NCI-H187 treated with DMSO at 0.1 percent for 48 hours (cell line): ENCODE results near the gene GSTA4.
"Not testable (repeated sequence)": the region's sequence is repeated elsewhere in the genome, so short reads cannot be mapped to it uniquely, and the experiment has no call there.

ENCODE experiments used
- DNase-seq: peaks from one replicate; lab custom pipeline; 2025; lab: John Stamatoyannopoulos, UW

GSTA4 gene

DNA sequence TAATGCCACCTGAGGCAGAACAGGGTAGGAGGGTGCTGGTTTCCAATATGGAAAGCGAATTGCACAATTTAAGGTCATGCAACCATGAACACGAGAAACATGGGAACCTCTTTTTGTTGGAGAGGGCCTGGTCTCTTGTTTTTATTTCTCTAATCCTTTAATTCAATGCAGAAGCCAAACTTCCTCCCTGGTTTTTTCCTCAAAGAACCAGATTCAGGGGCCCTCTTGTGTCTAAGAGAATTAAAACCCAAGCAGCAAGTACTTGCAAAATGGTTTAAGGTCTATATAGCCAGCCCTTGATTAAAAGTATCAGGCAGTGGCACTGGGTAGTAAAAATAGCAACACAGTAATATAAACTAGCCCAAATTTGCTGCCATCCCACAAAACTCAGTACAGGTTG is 19.5 kb downstream of the GSTA4 start:
- no peak for DNase-seq

DNA sequence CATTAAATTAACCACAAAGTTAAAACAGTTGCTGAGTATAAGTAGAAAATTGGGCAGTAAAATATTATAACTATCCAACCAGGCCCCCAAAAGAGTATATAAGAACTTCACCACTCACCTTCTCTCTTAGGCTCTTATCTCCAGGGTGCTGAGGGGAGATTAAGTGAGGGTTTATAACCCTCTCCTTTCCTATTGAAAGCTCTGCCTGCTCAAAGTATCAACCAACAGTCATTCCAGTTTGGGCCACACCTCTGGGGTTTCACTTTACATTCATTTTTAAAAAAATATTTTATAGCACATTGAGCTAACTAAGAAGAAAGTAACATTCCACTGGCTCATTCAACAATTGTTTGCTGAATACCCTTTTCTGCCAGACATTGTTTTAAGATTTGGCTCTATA is 22.1 kb downstream of the GSTA4 start:
- no peak for DNase-seq

DNA sequence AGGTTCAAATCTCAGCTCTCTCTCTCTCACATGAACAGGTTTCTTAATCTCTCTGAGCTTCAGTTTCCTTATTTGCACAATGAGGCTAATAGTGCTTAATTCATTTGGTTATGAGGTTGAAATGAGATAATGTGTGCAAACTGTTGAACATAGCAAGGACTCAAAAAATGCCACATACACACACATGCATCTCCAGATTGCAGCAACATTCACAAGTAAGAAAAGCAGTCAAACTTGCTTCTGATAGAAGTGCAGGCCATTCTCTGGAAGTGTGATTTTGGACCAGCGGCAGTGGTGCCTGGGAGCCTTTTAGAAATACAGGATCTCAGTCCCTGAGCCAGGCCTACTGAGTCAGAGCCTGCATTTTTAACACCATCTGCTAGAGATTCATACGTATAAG is 25.7 kb downstream of the GSTA4 start:
- no peak for DNase-seq

DNA sequence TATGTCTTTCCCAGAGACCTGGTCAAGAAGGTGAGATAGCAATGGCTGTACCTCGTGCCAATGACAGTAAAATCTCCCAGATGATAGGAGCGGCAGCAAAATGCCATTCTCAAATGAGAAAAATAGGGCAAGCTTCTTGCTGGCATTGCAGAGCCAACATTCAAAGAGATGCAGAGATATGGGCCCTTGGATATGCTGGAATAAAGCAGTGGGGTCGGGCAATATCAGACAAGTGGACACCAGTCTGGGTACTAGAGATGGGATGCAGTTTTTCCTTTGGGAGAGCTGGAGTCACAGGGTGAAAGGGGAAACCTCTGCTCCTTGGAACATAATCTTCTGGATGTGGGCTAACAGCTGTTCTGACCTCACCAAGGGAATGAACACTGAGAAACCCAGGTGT is 29.0 kb downstream of the GSTA4 start:
- no peak for DNase-seq

DNA sequence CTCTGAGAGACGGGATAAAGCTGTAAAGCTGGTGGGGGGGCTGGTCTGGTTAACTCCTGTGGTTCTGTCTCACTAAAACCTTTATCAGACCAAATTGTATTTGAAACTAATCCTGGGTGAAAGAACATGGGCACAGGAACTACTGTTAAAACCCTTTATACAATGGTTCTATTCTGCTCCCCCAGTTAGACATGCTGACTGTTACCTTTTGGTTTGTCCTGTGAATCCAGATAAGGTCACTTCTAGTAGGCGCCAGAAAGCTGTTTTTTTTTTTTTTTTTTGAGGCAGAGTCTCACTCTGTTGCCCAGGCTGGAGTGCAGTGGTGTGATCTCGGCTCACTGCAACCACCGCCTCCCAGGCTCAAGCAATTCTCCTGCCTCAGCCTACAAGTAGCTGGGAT is 29.7 kb downstream of the GSTA4 start:
- DNase-seq: no peak

DNA sequence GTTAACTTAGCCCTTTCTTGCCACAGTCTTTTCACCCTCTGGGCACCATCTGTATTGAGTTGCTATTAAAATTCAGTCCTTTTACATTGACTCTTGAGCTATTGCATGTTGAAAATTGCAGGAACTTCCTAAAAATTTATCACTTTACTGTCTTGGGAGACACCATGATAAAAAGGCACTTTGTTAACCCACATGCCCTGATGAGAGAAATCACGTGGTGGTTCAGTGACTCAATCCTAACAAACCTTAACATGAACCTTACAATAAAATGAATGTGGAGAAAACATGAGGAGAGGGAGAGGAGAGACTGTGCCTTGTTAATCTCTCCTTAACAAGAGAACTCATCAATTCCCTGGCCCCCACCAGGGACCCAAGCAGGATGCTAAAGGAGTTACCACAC is 30.8 kb downstream of the GSTA4 start:
- DNase-seq: no peak

DNA sequence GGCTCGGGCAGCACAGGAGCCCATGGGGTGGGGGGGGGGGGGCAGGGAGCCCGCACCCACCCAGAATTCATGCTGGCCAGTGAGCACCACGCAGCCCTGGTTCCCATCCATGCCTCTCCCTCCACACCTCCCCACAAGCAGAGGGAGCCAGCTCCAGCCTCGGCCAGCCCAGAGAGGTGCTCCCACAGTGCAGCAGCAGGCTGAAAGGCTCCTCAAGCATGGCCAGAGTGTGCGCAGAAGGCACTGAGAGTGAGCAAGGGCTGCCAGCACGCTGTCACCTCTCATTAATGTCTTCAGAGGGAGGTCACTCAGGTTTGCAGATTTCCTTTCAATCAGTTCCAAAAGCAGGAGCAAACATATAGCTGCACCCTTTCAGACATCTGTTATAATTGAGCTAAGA is 32.4 kb downstream of the GSTA4 start:
- DNase-seq: no peak

DNA sequence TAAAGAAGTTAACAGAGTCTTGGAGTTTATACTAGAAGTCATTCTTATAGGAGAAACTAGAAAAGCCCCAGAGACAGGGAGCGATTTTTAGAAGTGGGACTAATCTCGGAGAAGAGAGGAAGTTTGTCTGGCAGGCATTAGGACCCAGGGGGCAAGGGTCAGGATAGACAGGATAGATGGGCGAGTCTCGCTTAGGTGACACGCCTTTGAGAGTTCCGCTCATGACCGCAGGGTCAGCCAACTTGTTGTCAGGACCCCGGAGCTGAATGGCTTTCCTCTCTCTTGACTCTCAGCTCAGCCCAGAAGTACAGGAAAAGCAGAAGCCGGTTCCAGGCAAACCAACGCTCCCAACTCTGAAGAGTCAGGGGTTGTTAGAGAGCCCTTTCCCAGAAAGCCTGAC is 34.1 kb downstream of the GSTA4 start:
- DNase-seq: not testable (repeated sequence)

DNA sequence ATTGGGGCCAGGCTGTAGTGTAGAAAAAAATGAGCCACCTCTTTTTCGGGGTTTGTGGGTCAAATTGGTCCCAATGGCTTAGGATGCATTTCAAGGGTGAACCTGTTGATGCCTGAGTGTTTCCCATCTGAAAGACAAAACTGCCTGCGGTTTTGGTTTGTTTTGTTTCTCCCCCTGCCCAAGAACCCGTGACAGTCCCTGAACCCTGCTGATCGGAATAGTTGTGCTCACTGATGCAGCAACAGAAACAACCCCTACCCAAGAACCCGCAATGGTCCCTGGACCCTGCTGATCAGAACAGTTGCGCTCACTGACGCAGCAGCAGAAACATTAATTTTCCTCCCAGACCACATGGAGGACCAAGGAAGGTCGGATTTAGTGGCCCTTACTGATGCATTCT is 34.9 kb downstream of the GSTA4 start:
- not testable (repeated sequence) for DNase-seq

DNA sequence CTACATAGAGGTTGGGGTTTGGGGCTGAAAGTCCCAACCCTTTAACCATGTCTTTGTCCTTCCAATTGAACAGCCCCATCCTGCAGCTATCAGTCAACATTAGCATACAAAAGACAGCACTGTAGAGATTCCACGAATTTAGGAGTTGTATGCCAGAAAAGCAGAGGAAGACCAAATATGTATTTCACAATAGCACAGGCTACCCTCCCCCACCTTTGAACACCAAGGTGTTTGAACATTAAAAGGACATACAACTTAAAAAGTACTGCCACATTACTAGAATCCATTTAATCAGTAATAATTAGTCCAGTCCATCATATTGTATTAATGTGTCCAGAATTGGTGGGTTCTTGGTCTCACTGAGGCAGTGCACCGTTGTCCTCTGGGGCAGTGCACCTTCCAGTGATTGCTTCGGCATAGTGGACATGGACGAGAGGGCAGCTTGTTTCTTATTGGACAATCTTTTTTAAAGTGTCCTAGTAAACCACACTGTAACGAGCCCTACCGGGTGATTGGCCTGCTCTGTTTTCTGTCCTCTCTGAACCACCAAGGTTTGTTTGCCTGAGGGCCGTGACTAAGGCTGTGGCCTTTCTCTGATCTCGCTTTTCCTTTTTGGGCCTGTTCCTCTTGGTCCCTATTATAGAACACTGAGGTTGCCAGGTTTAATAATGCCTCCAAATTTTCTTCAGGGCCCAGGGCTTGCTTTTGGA is 36.4 kb downstream of the GSTA4 start:
- DNase-seq: no peak

DNA sequence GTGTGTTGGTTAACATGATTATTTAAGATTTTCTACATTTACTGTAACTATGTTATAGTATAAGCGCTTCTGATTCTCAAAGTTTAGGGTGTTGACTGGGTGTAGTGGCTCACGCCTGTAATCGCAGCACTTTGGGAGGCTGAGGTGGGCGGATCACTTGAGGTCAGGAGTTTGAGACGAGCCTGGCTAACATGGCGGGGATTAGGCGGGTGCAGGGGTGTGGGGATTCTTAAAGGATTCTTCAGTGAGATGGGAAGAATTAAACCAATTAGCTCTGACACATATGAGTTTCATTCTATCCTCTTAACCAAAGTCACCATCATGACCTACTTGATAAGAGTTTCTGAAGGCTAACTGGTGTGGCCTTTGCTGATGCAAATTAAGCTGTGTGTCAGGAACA is 39.2 kb downstream of the GSTA4 start:
- DNase-seq: no peak

DNA sequence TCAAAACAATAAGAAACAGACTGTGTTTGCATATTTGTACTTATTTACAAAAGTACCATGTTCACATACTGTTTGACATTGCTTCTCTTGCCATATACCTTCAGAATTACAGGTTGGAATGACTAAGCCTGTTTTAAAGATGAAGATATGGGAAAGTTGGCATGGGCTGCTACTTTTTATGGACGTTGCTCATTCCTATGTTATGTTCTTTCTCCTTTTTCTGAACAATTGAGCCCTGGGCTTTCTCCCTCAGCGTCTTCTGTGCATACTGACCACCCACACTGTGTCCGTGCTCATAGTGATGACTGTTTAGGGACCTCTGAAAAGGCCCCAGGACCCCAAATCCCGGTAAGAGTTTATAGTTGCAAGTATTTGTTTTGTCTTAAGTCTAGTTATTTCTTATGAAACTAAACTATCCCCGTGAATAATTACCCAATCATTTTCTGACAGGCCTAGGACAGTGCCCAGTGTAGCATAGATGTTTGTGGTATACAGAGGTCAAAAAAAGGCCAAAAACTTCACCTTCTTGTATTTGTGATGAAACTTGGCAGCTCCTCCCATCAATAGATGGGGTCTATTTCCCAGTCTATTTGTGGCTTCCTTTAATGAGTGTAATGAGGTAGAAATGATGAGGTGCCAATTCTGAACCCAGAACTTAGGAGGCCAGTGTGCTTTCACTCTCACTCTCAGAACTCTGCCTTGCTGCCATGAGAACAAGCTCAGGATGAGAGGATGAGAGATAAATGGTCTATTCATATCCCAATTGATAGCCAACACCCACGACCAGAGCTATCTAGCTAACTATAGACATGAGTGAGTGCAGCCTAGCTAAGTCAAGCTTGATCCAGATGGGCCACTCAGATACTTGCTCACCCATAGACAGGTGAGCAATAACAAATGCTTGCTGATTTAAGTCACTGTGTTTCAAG is 40.9 kb downstream of the GSTA4 start:
- DNase-seq: no peak

DNA sequence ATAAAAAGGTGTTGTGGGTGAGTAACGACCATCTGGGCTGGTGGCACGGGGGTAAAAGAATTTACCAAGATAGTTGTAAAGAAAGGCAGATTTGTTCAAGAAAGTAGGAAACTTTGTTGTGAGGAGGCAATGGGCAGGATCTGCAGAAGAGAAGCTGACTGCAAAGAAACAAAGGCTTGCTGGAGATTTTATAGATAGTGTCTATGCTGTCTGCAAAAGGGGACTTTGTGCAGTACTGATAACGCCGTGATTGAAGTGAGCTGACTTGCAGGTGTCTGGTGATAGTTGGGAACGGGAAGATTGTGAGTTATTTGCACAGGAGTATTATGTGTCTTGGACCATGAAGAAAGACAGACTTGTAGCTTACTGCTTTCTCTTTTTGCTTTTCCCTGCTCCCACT is 48.8 kb downstream of the GSTA4 start:
- DNase-seq: no peak

DNA sequence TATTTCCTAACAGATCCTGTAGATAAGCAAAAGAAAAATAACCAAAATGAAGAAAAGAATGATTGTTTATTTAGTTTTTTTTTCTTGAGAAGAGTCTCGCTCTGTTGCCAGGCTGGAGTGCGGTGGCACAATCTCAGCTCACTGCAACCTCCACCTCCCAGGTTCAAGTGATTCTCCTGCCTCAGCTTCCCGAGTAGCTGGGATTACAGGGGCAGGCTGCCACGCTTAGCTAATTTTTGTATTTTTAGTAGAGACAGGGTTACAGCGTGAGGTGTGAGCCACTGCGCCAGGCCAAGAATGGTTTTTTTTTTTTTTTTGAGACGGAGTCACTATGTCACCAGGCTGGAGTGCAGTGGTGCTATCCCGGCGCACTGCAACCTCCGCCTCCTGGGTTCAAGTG is 52.3 kb downstream of the GSTA4 start:
- not testable (repeated sequence) for DNase-seq

DNA sequence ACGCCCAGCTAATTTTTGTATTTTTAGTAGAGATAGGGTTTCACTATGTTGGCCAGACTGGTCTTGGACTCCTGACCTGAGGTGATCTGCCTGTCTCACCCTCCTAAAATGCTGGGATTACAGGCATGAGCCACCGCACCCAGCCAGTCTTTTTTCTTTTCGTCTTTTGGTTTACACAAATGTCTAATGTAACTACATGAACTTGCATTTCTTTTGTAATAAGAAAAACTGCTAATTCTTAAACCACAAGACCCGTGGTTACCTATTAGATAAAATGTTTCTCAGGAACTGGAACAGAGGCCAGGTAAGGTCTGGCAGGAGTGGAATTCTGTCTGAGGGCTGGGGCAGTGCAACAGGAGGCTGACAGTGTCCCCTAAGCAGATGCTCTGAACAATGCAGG is 52.9 kb downstream of the GSTA4 start:
- DNase-seq: no peak

DNA sequence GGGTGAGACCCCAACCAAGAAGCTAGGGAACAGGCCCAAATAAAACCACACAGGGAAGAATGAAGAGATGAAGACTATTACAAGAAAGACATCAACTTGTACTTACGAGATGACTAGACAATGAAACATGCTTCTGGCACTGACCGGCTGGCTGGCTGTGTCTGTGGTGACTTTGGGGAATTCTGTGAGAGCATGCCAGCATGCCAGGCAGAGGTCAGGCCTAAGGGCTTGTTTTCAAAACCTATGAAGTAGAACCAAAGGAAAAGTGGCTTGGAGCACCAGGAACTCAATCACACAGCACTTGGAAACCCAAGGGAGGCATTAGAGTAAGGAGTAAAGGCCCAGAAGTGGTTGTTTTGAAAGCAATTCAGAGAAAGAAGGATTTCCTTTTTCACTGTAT is 57.2 kb downstream of the GSTA4 start:
- DNase-seq: no peak

DNA sequence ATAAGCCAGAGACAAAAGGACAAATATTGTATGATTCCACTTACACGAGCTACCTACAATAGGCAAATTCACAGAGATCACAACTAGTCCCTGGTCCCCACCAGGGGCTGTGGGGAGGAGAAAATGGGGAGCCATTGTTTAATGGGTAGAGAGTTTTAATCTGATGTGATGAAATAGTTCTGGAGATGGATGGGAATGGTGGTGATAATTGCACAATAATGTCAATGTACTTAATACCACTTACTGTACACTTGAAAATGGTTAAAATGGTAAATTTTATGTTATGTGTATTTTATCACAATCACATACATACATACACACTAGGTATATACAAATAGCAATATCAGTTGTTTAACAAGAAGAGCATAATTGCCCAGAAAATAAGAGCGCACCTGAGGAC is 61.3 kb downstream of the GSTA4 start:
- no peak for DNase-seq

DNA sequence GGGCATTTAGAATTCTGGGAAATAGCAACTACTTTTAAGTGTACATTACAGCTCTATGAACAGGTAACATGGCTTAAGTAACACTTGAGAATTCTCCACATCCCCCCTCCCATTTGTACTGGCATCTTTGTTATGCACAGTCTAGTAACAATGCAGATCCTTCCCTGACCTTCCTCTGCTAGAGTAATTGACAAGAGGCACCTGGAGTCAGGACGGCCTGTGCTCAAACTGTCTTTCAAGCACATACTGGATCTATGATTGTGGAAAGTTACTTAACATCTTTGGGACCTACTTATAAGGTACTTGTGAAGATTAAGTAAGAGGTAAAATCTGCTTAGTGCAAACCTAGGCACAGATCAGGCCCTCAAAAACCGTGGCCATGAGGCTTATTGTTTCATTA is 63.7 kb downstream of the GSTA4 start:
- DNase-seq: no peak

DNA sequence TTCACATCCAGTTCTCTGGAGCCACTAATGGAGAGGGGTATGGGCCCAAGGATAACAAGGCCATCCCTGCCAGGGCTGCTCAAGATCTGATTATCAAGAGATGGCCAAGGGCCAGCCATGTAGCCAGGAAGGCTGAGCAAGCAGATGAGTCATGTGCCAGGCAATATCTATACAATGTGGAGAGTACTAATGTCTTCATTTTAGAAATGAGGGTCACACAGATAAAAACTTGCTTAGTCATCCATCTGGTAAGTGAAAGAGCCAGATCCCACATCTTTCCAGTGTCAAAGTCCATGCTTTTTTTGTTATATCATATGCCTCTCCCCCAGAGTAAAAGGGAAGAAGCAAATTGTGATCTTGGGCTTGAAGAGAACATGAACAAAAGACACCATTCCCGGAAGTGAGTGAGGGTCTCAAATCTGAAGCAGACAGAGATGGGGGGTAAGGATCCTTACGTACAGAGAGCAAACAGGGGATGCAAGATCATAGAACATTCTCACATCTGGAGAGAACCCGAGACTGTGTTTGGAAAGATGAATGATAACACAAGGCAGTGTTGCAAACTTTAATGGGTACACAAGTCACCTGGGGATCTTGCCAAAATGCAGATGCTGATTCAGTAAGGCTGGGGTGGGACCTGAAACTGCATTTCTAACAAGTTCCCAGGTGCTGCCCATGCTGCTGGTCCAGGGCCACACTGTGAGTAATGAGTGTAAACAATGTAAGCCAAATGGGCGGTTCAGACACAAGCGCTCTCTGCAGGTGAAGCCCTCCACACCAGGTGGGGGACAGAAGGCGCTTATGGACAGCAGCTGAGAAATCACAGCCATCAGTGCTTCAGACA is 65.5 kb downstream of the GSTA4 start:
- no peak for DNase-seq
